Heart right ventricle (tissue), 16 donors: ENCODE results near the gene CFAP99. TPM values are rescaled to one million over a fixed set of nuclear protein-coding genes. Genes with fewer than 3 reads are reported as not detected.

Experiments used
- ATAC-seq, 8 donors: fragments of 200-7000 bp; cut with Tn5 transposase; one replicate each; pipeline ENCODE4 v1.9.1; 2020; ENCODE audit warnings: mild to moderate bottlenecking in 8 of 8, moderate library complexity in 8 of 8, moderate number of reproducible peaks in 1 of 8
- DNase-seq, 2 donors: peaks; one replicate each; pipeline ENCODE4 v3.0.0-alpha.2; 2020
- H3K27ac ChIP-seq, 10 donors: fragments of 200-600 bp; sonication (generic) in 2 of 10; one replicate each; pipeline versions ENCODE4 v1.5.0 to v1.8.0; 2020 to 2022; ENCODE audit warnings: mild to moderate bottlenecking in 3 of 10
- H3K27me3 ChIP-seq, 7 donors: fragments of 200-600 bp; one replicate each; pipeline ENCODE4 v1.8.0; 2021 to 2022; ENCODE audit warnings: mild to moderate bottlenecking in 2 of 7
- H3K36me3 ChIP-seq, 9 donors: fragments of 200-600 bp; sonication (generic) in 1 of 9; one replicate each; pipeline versions ENCODE4 v1.5.0 to v1.8.0; 2020 to 2022; ENCODE audit warnings: mild to moderate bottlenecking in 2 of 9
- H3K4me1 ChIP-seq, 9 donors: fragments of 200-600 bp; sonication (generic) in 1 of 9; one replicate each; pipeline versions ENCODE4 v1.5.0 to v1.8.0; 2020 to 2022; ENCODE audit warnings: mild to moderate bottlenecking in 4 of 9
- H3K4me3 ChIP-seq, 10 donors: fragments of 200-600 bp; sonication (generic) in 2 of 10; one replicate each; pipeline versions ENCODE4 v1.5.0 to v1.8.0; 2020 to 2022; ENCODE audit warnings: mild to moderate bottlenecking in 7 of 10, moderate library complexity in 2 of 10
- H3K9me3 ChIP-seq, 11 donors: fragments of 200-600 bp in 10 of 11; sonication (generic) in 2 of 11; one replicate each; pipeline versions ENCODE4 v1.5.0 to v1.8.0; 2013 to 2022; ENCODE audit warnings: mild to moderate bottlenecking in 2 of 11, control low read depth in 1 of 11, moderate library complexity in 1 of 11
- WGBS, 2 donors: extraction: QIAGEN DNeasy Blood & Tissue Kit; methylation state at CpG; one replicate each; pipeline ENCODE4 v1.1.7; 2013; ENCODE audit warnings: inconsistent platforms in 1 of 2; 5-methylcytosine and 5-hydroxymethylcytosine counted together
- intact Hi-C, 10 donors: fragments of 100-400 bp; cut with DNase I; formaldehyde crosslinking; loops; one replicate each; pipeline versions ENCODE4 v1.11.1 to v1.14.2; 2022
- polyA plus RNA-seq, 2 donors: library from polyadenylated mRNA; stranded (reverse); fragments of 200-250 nt; gene quantifications; one replicate each; pipeline ENCODE4 v1.2.3, GENCODE V29; 2013
- total RNA-seq, 10 donors: library from RNA; stranded (reverse); fragmentation: NEBNext Ultra II Directional in 3 of 10; extraction: Animal tissue kit (Norgen Biotek cat#: 25700) in 3 of 10; gene quantifications; one replicate each; pipeline versions ENCODE4 v1.2.1 to v1.2.4, GENCODE V29; 2021 to 2023
- TF ChIP-seq, protein P1 (sequence below), 9 donors: fragments of 200-600 bp; sonication (generic) in 2 of 9; IDR thresholded peaks; one replicate each; pipeline versions ENCODE4 v1.5.0 to v1.8.0; 2021 to 2022; ENCODE audit warnings: antibody characterized with exemption in 9 of 9, mild to moderate bottlenecking in 5 of 9, moderate library complexity in 1 of 9
- donor health status: Arrhythmogenic right ventricular cardiomyopathy.
- donor health status: ischemic (EF 13 %, LVEDD 7.1; RV severe dilation, severe dysfunction).
- donor health status: healthy with polysubstance abuse.
- donor health status: DM: no; HTN: yes; CAD: no.
- donor health status: DM: no; HTN: no; CAD: no.
- donor health status: ischemic (EF 25% LVEDD 6.9; RV normal size, moderate dysfunction).
- donor health status: ischemic (EF 25% LVEDD 5.7; RV mildly dilated, moderate dysfunction).
- donor health status: healthy.
- donor health status: DM: yes; HTN: yes; CAD: no.
- donor health status: Ischemic cardiomyopathy.
- donor health status: ischemic (EF 35%, LVEDD 5.7; RV mildly dilated, moderate dysfunction).
- donor health status: nonischemic (EF 11% LVEDD 7.7; RV severe dilation, severe dysfunction).
- donor health status: DM: yes; HTN: yes; CAD: no.
- donor health status: PGD.
- donor health status: ischemic (EF 29% LVEDD 5.4; RV normal size, mild dysfunction).
- donor health status: nonischemic (EF 23%, LVEDD 6.1; RV moderate dilation, normal function).

The CFAP99 gene
- total and polyA plus RNA-seq, 12 donors = not detected

DNA sequence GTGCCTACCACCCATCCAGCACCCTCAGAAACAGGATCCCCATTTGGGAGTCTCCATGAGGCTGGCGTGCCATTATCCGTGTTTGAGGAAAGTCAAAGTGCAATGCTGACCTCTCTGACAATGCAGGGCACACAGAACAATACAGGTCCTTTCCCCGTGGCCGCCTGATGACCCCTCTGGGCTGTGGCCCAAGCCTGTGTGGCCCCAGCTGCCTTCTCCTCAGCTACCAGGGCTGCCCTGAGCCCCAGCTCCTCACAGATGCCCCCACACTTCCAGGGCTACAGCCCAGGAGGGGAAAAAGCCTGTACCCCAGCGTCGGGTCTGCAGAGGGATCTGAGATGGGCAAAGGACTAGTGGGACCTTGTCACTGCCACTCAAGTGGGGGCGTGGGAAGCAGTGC is 15.8 kb upstream of the CFAP99 start:
- H3K36me3 ChIP-seq = no peaks in the 10 kb centered on the region
- H3K27ac ChIP-seq = no peak overlapping the region
- H3K27me3 ChIP-seq = peaks cover 0 to 24% (median 0%) of the 10 kb centered on the region in 7 donors
- 70 to 73% methylated on average over 7 of the region's 7 CpGs for WGBS, 2 donors
- no peaks in the 10 kb centered on the region for H3K9me3 ChIP-seq
- TF ChIP-seq, protein P1, sequence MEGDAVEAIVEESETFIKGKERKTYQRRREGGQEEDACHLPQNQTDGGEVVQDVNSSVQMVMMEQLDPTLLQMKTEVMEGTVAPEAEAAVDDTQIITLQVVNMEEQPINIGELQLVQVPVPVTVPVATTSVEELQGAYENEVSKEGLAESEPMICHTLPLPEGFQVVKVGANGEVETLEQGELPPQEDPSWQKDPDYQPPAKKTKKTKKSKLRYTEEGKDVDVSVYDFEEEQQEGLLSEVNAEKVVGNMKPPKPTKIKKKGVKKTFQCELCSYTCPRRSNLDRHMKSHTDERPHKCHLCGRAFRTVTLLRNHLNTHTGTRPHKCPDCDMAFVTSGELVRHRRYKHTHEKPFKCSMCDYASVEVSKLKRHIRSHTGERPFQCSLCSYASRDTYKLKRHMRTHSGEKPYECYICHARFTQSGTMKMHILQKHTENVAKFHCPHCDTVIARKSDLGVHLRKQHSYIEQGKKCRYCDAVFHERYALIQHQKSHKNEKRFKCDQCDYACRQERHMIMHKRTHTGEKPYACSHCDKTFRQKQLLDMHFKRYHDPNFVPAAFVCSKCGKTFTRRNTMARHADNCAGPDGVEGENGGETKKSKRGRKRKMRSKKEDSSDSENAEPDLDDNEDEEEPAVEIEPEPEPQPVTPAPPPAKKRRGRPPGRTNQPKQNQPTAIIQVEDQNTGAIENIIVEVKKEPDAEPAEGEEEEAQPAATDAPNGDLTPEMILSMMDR (IDR thresholded peaks at IDR 0.05) = no peak
- ATAC-seq (peak in 1 of 8 donors; percentile 19), DNase-seq (no peak)
- H3K4me1 ChIP-seq = peaks cover 3 to 25% (median 17%) of the 10 kb centered on the region in 9 donors
- peak overlapping the region in 2 of 10 donors; percentile 40 to 46 for H3K4me3 ChIP-seq
- intact Hi-C loops = loop anchor here in 1 of 10 donors (10.0 kb wide), 1 partner anchor 128 kb away; no protein-coding TSS in a partner anchor

DNA sequence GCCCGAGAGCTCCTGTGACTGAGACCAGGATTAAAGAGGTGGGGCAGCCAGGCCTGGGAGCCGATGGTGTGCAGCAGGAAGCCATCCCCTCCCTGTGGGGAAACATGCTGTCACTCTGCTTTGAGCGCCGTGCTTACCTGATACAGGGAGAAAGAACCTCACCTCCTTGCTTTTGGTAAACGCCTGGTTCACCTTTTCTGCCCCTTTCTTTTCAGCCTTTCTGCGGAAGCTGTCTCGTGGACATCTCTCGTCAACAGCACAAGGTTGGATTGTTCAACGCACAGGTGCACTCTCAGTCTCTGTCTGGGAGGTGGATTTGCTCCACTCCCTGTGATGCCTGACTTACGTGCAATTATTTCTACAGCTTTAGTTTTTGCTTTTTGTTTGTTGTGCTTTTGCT is 12.3 kb upstream of the CFAP99 start:
- H3K27me3 ChIP-seq = peaks cover 0 to 19% (median 0%) of the 10 kb centered on the region in 7 donors
- WGBS, 2 donors = 80 to 81% methylated on average over 10 of the region's 10 CpGs
- no peak overlapping the region for H3K4me3 ChIP-seq
- DNase-seq (no peak), ATAC-seq (no peak)
- H3K36me3 ChIP-seq = no peaks in the 10 kb centered on the region
- TF ChIP-seq, protein P1 (IDR thresholded peaks at IDR 0.05) = no peak
- H3K9me3 ChIP-seq = no peaks in the 10 kb centered on the region
- peaks cover 3 to 25% (median 16%) of the 10 kb centered on the region in 9 donors for H3K4me1 ChIP-seq
- intact Hi-C loops = loop anchor here in 1 of 10 donors (10.0 kb wide), 1 partner anchor 132 kb away; no protein-coding TSS in a partner anchor
- no peak overlapping the region for H3K27ac ChIP-seq

DNA sequence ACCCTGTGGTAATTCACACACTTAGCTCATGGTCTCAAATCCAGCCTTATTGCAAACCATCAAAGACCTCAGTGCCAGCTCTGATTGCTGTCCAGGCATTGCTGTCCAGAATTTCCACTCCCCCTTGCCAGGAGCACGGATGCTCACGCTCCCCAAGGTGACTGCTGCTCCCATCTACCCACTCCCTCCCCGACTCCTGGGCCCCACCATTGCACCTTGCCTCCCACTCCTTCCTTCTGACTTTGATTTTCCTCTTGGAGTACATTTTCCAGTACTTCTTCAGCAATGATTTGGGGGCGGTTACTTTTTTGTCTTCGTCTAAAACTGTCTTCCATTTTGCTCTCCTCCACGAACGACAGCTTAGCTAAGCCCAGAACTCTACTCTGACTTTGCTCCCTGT is 11.8 kb upstream of the CFAP99 start:
- DNase-seq (no peak), ATAC-seq (peak in 1 of 8 donors; percentile 25)
- H3K4me3 ChIP-seq = no peak overlapping the region
- no peaks in the 10 kb centered on the region for H3K36me3 ChIP-seq
- peaks cover 2 to 25% (median 11%) of the 10 kb centered on the region in 9 donors for H3K4me1 ChIP-seq
- WGBS, 2 donors = 61 to 67% methylated on average over 7 of the region's 7 CpGs
- no peak overlapping the region for H3K27ac ChIP-seq
- H3K27me3 ChIP-seq = peaks cover 0 to 14% (median 0%) of the 10 kb centered on the region in 7 donors
- intact Hi-C loops = loop anchor here in 1 of 10 donors (10.0 kb wide), 1 partner anchor 132 kb away; no protein-coding TSS in a partner anchor
- TF ChIP-seq, protein P1 (IDR thresholded peaks at IDR 0.05) = no peak
- no peaks in the 10 kb centered on the region for H3K9me3 ChIP-seq

DNA sequence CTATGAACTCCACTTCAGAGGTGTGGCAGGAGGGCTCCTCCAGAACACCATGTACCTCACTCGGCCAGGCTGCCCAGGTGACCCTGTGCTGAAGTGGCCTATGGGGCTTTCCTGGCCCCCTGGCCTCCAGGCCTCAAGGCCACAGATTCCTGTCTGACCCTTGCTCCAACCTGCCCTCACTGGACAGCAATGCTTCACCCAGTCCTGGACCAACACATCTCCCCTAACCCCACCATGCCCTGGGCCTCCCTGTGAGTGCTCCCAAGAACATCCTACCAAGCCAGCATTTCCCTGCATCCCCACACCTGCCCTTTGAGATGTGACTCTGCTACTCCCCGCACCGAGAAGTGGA is 10.8 kb upstream of the CFAP99 start:
- no peak for DNase-seq
- WGBS, 2 donors = 95 to 96% methylated on average over 3 of the region's 3 CpGs
- TF ChIP-seq, protein P1 (IDR thresholded peaks at IDR 0.05) = no peak
- H3K9me3 ChIP-seq = no peaks in the 10 kb centered on the region
- H3K4me3 ChIP-seq = no peak overlapping the region
- no peak for ATAC-seq
- H3K36me3 ChIP-seq = no peaks in the 10 kb centered on the region
- peaks cover 0 to 3% (median 0%) of the 10 kb centered on the region in 7 donors for H3K27me3 ChIP-seq
- peaks cover 6 to 25% (median 10%) of the 10 kb centered on the region in 9 donors for H3K4me1 ChIP-seq
- intact Hi-C loops = loop anchor here in 1 of 10 donors (10.0 kb wide), 1 partner anchor 133 kb away; no protein-coding TSS in a partner anchor
- H3K27ac ChIP-seq = no peak overlapping the region
